Measurements from ENCODE around the gene OR13A1.
A peak's percentile ranks its signal among the peaks of the same experiment; 100 is the strongest.
"Not testable (repeated sequence)": the region's sequence is repeated elsewhere in the genome, so short reads cannot be mapped to it uniquely, and the experiment has no call there.

Gene OR13A1

GRCh38 chr10:45280113-45280760, 35.2 kb downstream of the OR13A1 start:
- DNase-seq: no peak

DNA sequence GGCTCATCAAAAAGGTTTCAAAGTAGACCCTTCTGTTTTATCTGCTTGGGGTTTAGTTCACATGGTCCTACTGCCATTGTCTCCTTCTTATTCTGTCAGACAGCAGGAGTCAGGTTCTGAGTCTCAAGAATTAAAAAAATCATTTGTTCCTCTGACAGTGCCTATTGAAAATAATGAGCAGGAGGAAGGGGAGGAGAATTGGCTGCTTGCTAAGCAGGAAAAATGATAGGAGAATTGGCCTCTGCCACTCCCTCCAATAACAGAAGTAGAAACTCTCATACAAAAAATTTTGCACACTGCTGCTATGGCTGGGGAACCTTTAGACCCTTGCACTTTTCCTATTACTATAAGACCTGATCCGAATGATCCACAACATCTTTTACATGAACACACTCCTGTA, 35.7 kb downstream of the OR13A1 start:
- DNase-seq: no peak

DNA sequence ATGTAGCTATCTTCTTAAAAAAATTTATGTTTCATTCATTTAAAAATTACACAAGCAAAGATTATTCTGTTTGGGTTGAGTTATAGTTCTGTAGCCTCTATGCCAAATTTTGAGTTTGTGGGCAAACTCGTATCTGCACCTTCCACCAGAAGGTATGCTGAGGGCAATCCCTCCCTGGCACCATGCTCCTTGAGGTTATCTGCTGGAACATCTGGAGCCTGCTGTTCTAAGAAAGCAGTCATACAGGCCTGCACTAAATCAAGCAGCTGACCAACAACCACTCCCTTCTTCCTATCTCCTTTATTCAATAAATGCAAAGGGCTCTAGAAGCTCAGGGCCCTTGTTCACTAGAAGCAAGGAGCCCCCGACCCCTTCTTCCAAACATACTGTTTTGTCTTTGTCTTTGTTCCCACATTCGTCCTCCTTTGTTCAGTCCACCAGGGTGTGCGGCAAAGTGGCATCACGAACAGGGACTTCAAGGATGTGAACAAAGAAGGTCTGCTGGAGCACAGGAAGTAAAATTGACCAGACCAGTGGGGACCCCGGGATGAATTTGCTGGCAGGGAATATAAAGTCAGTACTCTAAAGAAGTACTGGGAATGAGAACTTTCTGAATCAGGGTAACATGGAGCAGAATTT, 36.4 kb downstream of the OR13A1 start:
- no peak for DNase-seq

GRCh38 chr10:45276146-45276545, 39.3 kb downstream of the OR13A1 start:
- DNase-seq: not testable (repeated sequence)

DNA sequence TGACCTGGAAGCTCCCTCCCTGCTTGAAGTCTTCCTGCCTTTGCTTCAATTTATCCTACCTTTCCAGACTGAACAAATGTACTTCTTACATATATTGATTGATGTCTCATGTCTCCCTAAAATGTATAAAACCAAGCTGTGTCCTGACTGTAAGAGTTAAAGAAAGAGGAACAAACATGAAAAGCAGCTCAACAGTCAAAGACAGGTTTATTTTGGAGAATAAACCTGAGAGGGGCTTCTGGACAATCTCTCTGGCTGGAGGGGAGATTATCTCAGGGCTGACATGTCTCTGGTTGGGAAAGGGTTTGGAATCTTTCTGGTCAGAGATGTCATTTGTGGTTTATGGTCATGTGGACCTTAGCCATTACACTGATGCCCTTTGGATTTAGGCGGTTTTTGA, 41.0 kb downstream of the OR13A1 start:
- DNase-seq: no peak

DNA sequence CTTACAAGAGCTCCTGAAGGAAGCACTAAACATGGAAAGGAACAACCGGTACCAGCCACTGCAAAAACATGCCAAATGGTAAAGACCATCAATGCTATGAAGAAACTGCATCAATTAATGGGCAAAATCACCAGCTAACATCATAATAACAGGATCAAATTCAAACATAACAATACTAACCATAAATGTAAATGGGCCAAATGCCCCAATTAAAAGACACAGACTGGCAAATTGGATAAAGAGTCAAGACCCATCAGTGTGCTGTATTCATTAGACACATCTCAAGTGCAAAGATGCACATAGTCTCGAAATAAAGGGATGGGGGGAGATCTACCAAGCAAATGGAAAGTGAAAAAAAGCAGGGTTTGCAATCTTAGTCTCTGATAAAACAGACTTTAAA, 47.6 kb downstream of the OR13A1 start:
- not testable (repeated sequence) for DNase-seq

- no peak for DNase-seq
Observed at GRCh38 chr10:45265996-45266395, 49.4 kb downstream of the OR13A1 start.

DNA sequence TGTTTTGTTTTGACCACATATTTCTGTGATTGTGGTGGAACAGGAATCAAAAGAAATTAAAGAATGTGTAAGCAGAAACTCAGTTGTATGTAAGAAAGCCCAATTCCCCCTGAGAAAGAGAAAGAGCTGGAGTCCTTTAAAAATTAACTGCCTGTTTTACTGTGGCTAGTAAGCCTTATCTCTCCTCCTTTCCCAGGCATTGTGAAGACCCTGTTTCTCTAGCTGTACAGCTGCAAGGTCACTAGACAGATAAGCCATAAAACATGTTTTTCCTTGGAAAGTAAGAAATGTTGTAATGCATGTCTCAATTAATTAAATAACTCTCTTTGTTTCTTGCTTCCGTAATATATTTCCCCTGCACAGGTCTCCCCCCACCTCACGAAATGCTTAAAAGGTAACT, 53.5 kb downstream of the OR13A1 start:
- DNase-seq: no peak

- DNase-seq: no peak
Observed at GRCh38 chr10:45261243-45261775, 54.1 kb downstream of the OR13A1 start.

DNA sequence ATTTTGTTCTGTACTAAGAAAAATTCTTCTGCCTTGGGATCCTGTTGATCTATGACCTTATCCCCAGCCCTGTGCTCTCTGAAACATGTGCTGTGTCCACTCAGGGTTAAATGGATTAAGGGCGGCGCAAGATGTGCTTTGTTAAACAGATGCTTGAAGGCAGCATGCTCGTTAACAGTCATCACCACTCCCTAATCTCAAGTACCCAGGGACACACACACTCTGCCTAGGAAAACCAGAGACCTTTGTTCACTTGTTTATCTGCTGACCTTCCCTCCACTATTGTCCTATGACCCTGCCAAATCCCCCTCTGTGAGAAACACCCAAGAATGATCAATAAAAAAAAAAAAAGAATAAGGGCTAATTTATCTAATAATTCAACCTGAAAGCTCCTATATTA, 54.8 kb downstream of the OR13A1 start:
- DNase-seq: not testable (repeated sequence)

- DNase-seq: not testable (repeated sequence)
Observed at GRCh38 chr10:45259786-45260495, 55.5 kb downstream of the OR13A1 start.

DNA sequence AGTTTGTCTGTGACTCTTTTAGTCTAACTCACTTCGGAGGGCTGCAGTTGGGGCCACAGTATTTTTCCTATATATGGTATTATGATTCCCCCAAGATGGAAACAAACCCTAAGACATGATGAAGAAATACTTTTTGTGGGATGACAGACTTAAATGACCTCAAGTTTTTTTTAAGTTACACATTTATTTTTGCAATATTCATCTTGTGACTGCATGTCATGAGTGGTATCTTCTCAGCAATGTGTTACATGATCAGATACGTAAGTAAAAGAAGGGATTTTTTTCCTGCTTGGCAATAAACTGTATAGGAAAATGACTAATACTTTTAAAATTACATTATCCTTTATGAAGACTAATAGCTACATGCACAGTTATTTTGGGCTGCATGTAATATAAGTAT, 57.8 kb downstream of the OR13A1 start:
- no peak for DNase-seq

DNA sequence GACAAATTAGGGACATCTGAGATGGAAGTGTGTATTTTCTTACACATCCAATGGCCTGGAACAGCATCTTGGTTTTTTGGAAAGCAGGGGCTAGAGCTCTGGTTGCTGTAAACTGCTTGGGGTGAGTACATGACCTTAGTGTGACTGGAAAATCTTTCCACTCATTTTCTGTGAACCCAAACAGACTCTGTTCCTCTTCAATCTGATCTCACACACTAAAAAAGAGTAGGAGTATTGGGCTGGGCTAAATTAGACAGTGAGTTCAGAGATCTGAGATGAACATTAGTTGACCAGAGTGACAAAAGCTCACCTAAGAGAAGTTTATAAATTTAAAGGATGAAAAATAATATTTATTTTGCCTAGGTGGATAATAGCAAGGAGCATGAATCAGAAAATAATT, 59.2 kb downstream of the OR13A1 start:
- no peak for DNase-seq

- no peak for DNase-seq
Observed at GRCh38 chr10:45255706-45256105, 59.7 kb downstream of the OR13A1 start.

- DNase-seq: no peak
Observed at GRCh38 chr10:45254892-45255291, 60.5 kb downstream of the OR13A1 start.

DNA sequence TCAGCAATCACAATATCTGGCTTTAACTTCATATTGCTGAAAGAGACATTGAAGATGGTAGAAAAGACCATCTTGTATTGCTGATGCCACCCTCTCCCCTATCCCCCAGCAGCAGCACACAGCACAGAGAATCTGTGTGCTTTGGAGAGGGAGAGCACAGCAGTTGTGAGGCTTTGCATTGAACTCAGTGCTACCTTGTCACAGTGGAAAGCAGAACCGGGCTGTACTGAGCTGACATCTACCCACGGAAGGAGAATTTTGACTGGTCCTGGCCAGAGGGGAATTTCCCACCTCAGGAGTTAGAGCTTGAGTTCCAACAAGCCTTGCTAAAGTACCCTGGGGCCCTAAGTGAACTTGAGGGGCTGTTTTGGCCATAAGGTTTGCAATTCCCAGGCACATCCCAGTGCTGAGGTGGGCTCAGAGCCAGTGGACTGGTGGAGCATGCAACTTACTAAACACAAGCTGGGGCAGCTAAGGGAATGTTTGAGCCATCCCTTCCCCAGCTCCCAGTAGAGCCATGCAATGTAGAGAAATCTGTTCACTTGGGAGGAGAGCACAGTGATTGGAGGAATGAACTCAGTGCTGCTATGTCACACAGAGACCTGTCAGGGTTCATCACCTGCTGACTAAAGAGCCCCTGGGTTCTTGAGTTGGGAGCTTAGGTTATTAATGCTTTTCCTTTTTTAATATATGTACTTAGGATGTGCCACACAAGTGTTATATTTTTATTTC, 62.1 kb downstream of the OR13A1 start:
- DNase-seq: peak; percentile 10

All from activated CD4-positive, alpha-beta T cell treated with anti-CD3 and anti-CD28 coated beads, Interleukin-2, amount 50 U/mL, for 16 hours (primary cell).